PC-3 (cell line): Measurements from ENCODE around the gene MUS81. TPM values are rescaled to one million over a fixed set of nuclear protein-coding genes. Genes with fewer than 3 reads are reported as not detected.
"Not testable (repeated sequence)": the region's sequence is repeated elsewhere in the genome, so short reads cannot be mapped to it uniquely, and the experiment has no call there.

Experiments
- ATAC-seq: fragments of 200-7000 bp; cut with Tn5 transposase; 2 replicates; pipeline ENCODE4 v1.9.1; 2020; ENCODE audit warnings: mild to moderate bottlenecking, moderate library complexity
- BruUV-seq: library from RNA; stranded (reverse); fragments of 400-500 nt; replicated peaks from 2 replicates; lab custom pipeline; 2021; lab: Mats Ljungman, UMichigan
- CTCF ChIA-PET: fragments of 300-600 bp; sonication (Branson Sonifier 250); formaldehyde crosslinking; loops from one replicate; lab custom pipeline; 2022; ENCODE audit warnings: antibody characterized with exemption; lab: Charles Lee
- POLR2A ChIA-PET: fragments of 300-600 bp; sonication (Branson Sonifier 250); formaldehyde crosslinking; loops from one replicate; lab custom pipeline; 2022; ENCODE audit warnings: antibody characterized with exemption; ENCODE audit not compliant: unreplicated experiment; lab: Charles Lee
- DNase-seq: peaks from one replicate; pipeline ENCODE4 v3.0.0-alpha.2; 2015
- H2AFZ ChIP-seq: fragments of 300-600 bp; sonication (generic); 2 replicates; pipeline ENCODE4 v1.6.0; 2016; ENCODE audit warnings: antibody characterized with exemption, low read length
- H3F3A ChIP-seq: fragments of 300-600 bp; sonication (generic); one replicate; pipeline ENCODE4 v1.6.0; 2017; ENCODE audit warnings: antibody characterized with exemption, low read length, control low read depth, mild to moderate bottlenecking; ENCODE audit not compliant: unreplicated experiment
- H3K27ac ChIP-seq: fragments of 300-600 bp; sonication (generic); 2 replicates; pipeline ENCODE4 v1.5.1; 2016; ENCODE audit warnings: mild to moderate bottlenecking, low read length
- H3K27me3 ChIP-seq: fragments of 300-600 bp; sonication (generic); 2 replicates; pipeline ENCODE4 v1.6.1; 2016; ENCODE audit warnings: low read length, mixed read lengths
- H3K36me3 ChIP-seq: fragments of 300-600 bp; sonication (generic); 2 replicates; pipeline ENCODE4 v1.6.1; 2016; ENCODE audit warnings: low read depth, mixed run types, low read length, mixed read lengths
- H3K4me1 ChIP-seq: fragments of 300-600 bp; sonication (generic); 2 replicates; pipeline ENCODE4 v1.5.1; 2016; ENCODE audit warnings: low read length; ENCODE audit not compliant: insufficient read depth
- H3K4me2 ChIP-seq: fragments of 300-600 bp; sonication (generic); 2 replicates; pipeline ENCODE4 v1.6.0; 2016; ENCODE audit warnings: low read length
- H3K4me3 ChIP-seq: fragments of 300-600 bp; sonication (generic); 2 replicates; pipeline ENCODE4 v1.5.1; 2016; ENCODE audit warnings: mild to moderate bottlenecking, low read length, mixed read lengths
- H3K79me2 ChIP-seq: fragments of 300-600 bp; sonication (generic); 2 replicates; pipeline ENCODE4 v1.6.1; 2017; ENCODE audit warnings: low read length, mixed read lengths
- H3K9ac ChIP-seq: fragments of 300-600 bp; sonication (generic); 2 replicates; pipeline ENCODE4 v1.6.0; 2016; ENCODE audit warnings: mild to moderate bottlenecking, low read length
- H3K9me2 ChIP-seq: fragments of 300-600 bp; sonication (generic); replicated peaks from 2 replicates; pipeline ENCODE4 v1.6.1; 2016; ENCODE audit warnings: mixed run types, low read length, mixed read lengths
- H3K9me3 ChIP-seq: fragments of 300-600 bp; sonication (generic); 2 replicates; pipeline ENCODE4 v1.6.1; 2016; ENCODE audit warnings: low read length, mixed read lengths
- H4K20me1 ChIP-seq: fragments of 300-600 bp; sonication (generic); 2 replicates; pipeline ENCODE4 v1.6.1; 2016; ENCODE audit warnings: low read length, mixed read lengths
- EZH2 ChIP-seq: fragments of 300-600 bp; sonication (generic); IDR thresholded peaks from one replicate; pipeline ENCODE4 v1.6.1; 2017; ENCODE audit warnings: antibody characterized with exemption, mild to moderate bottlenecking, low read length; ENCODE audit not compliant: unreplicated experiment
- EZH2phosphoT487 ChIP-seq: fragments of 300-600 bp; sonication (generic); IDR thresholded peaks from 2 replicates; pipeline ENCODE4 v1.6.1; 2018; ENCODE audit warnings: mild to moderate bottlenecking, antibody characterized with exemption, low read length, borderline replicate concordance
- intact Hi-C: fragments of 100-400 bp; cut with micrococcal nuclease; formaldehyde crosslinking; loops from 2 replicates; pipeline ENCODE4 v1.9.0; 2023
- total RNA-seq: library from RNA; depleted of rRNA; stranded (reverse); fragments of >200 nt; gene quantifications from 2 replicates; pipeline ENCODE4 v1.2.3, GENCODE V29; 2014
- TF ChIP-seq, protein P1 (sequence below): fragments of 300-600 bp; sonication (generic); conservative IDR thresholded peaks from 2 replicates; pipeline ENCODE4 v1.5.1; 2017; ENCODE audit warnings: antibody characterized with exemption, low read depth, mild to moderate bottlenecking, low read length

MUS81 gene
- total RNA-seq, 1 experiment from 2014 or later = 82.0 TPM

DNA sequence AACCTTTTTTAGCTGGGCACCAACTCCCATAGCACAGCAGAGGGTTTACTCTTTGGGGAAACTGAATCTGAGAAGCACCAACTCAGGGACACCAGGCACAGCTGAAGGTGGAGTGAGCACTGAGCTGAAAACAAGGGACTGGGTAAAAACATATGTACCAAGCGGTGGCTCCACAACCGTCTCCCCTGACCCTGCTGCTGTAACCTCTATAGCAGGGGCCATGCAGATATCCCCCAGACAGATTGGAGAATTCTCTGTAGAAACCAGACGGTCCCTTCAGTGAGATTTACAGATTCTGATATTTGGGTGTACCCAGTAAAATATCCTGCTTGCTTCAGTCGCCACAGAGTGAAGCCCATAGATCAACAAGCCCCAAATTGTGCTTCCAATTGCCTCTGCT, 30.8 kb upstream of the MUS81 start:
- H3F3A ChIP-seq = no peaks in the 10 kb centered on the region
- ATAC-seq = no peak

GRCh38 chr11:65832231-65832630, 28.0 kb upstream of the MUS81 start:
- H3F3A ChIP-seq, ATAC-seq, intact Hi-C loops, H3K4me2 ChIP-seq, BruUV-seq, H3K9me2 ChIP-seq, H2AFZ ChIP-seq, H4K20me1 ChIP-seq, H3K27ac ChIP-seq, H3K9me3 ChIP-seq, H3K4me1 ChIP-seq, H3K79me2 ChIP-seq, H3K4me3 ChIP-seq, DNase-seq, H3K36me3 ChIP-seq, H3K9ac ChIP-seq: not testable (repeated sequence)
- H3K27me3 ChIP-seq = peaks cover 20% of the 10 kb centered on the region; the same call in 1 of the 2 replicates
- CTCF ChIA-PET = interaction anchor here (0.6 kb wide), 1 partner anchor 63 kb away, joined by 7 read pairs; no protein-coding TSS in a partner anchor
- POLR2A ChIA-PET = interaction anchor here (0.6 to 0.7 kb wide), 2 partner anchors 33 to 154 kb away, joined by 5 to 13 read pairs; no protein-coding TSS in a partner anchor

More for the DNA sequence above, 30.8 kb upstream of the MUS81 start:
- H3K4me3 ChIP-seq = no peak overlapping the region
- no peak overlapping the region for H3K27ac ChIP-seq
- H3K4me1 ChIP-seq = no peaks in the 10 kb centered on the region
- no peaks in the 10 kb centered on the region for H3K9me3 ChIP-seq
- no peak overlapping the region for H3K4me2 ChIP-seq
- ChIA-PET CTCF (interaction anchor here (0.7 kb wide), 1 partner anchor 17 kb away, joined by 4 read pairs; no protein-coding TSS in a partner anchor), POLR2A (interaction anchor here (0.7 kb wide), 1 partner anchor 26 kb away, joined by 11 read pairs; no protein-coding TSS in a partner anchor)
- H4K20me1 ChIP-seq = no peaks in the 10 kb centered on the region
- H3K9me2 ChIP-seq = no peaks in the 10 kb centered on the region
- intact Hi-C loops = no loop called here
- H3K79me2 ChIP-seq = no peaks in the 10 kb centered on the region
- H3K36me3 ChIP-seq = no peaks in the 10 kb centered on the region
- no peak overlapping the region for H2AFZ ChIP-seq
- DNase-seq = no peak
- H3K9ac ChIP-seq = no peak overlapping the region
- peaks cover 18% of the 10 kb centered on the region; the same call in 1 of the 2 replicates for H3K27me3 ChIP-seq
- TF ChIP-seq EZH2phosphoT487 (no peak), EZH2 (no peak)
- TF ChIP-seq, protein P1, sequence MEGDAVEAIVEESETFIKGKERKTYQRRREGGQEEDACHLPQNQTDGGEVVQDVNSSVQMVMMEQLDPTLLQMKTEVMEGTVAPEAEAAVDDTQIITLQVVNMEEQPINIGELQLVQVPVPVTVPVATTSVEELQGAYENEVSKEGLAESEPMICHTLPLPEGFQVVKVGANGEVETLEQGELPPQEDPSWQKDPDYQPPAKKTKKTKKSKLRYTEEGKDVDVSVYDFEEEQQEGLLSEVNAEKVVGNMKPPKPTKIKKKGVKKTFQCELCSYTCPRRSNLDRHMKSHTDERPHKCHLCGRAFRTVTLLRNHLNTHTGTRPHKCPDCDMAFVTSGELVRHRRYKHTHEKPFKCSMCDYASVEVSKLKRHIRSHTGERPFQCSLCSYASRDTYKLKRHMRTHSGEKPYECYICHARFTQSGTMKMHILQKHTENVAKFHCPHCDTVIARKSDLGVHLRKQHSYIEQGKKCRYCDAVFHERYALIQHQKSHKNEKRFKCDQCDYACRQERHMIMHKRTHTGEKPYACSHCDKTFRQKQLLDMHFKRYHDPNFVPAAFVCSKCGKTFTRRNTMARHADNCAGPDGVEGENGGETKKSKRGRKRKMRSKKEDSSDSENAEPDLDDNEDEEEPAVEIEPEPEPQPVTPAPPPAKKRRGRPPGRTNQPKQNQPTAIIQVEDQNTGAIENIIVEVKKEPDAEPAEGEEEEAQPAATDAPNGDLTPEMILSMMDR = no peak
- no TSS peak for BruUV-seq

- H3K79me2 ChIP-seq = no peaks in the 10 kb centered on the region
- H3K9ac ChIP-seq = no peak within 1 kb of the TSS
- H2AFZ ChIP-seq = peak within 1 kb of the TSS; percentile 63
- ChIA-PET POLR2A (no interaction called here), CTCF (no interaction called here)
- H3K27ac ChIP-seq = no peak within 1 kb of the TSS
- H4K20me1 ChIP-seq = no peaks in the 10 kb centered on the region
- H3F3A ChIP-seq = no peaks in the 10 kb centered on the region
- peak; percentile 99 for ATAC-seq
- intact Hi-C loops = no loop called here
- no peaks in the 10 kb centered on the region for H3K9me3 ChIP-seq
- no TSS peak for BruUV-seq
- no peaks in the 10 kb centered on the region for H3K36me3 ChIP-seq
- peak; percentile 82 for DNase-seq
- H3K4me1 ChIP-seq = no peaks in the 10 kb centered on the region
- TF ChIP-seq EZH2 (no peak), EZH2phosphoT487 (no peak)
- peaks cover 20% of the 10 kb centered on the region; the same call in 1 of the 2 replicates for H3K27me3 ChIP-seq
- no peaks in the 10 kb centered on the region for H3K9me2 ChIP-seq
- peak within 1 kb of the TSS; percentile 43; the same call in 1 of the 2 replicates for H3K4me3 ChIP-seq
- H3K4me2 ChIP-seq = peak within 1 kb of the TSS; percentile 63
These were observed 26.8 kb upstream of the MUS81 start, which contains the start of gene SNX32 for GRCh38 chr11:65833297-65834030. SNX32 (plus strand) TSS chr11:65833963; CDS start chr11:65834066, 103 bp downstream.
